Measurements from ENCODE around the gene SORCS2.

DNA sequence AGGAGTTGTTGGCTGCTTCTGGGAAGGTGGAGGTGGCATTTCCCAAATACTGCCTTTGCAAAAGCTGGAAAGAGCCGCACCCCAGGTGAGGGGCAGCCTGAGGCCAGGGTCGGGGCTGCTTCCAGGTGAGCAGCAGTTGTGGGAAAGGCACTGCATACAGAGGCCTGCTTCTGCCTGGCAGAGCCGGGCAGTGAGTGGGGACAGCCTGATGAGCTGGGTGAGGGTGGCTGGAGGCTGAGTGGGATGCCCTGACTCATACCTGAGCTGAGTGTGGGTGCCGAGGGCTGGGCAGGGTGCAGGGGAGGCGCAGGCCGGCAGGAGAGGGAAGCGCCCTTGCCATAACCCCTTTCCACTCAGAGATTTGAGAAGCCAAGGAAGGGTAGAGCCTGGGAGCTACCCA is 248.9 kb downstream of the SORCS2 start:
- TF ChIP-seq ZNF501 (CRISPR knock-in tag; IDR thresholded peaks at IDR 0.05) (no peak), JUND (CRISPR knock-in tag; IDR thresholded peaks at IDR 0.05) (no peak), SRSF1 (optimal IDR thresholded peaks at IDR 0.05; ENCODE audit: low read depth, low read length) (no peak), ZNF143 (CRISPR knock-in tag; IDR thresholded peaks at IDR 0.05) (no peak), TCF12 (IDR thresholded peaks at IDR 0.05) (no peak), TCF12 (CRISPR knock-in tag; IDR thresholded peaks at IDR 0.05) (no peak), ZNF264 (CRISPR knock-in tag; IDR thresholded peaks at IDR 0.05) (no peak), HNF4G (IDR thresholded peaks at IDR 0.05; ENCODE audit: borderline replicate concordance, low read depth, low read length) (no peak), HNF4G (CRISPR knock-in tag; IDR thresholded peaks at IDR 0.05; ENCODE audit: borderline replicate concordance, low read depth) (no peak), ZZZ3 (CRISPR knock-in tag; IDR thresholded peaks at IDR 0.05; ENCODE audit: borderline replicate concordance) (no peak), HDAC6 (IDR thresholded peaks at IDR 0.05; ENCODE audit: low read depth, low read length) (no peak), RFX5 (IDR thresholded peaks at IDR 0.05; ENCODE audit: low read depth, low read length) (no peak)
- TF ChIP-seq, protein P1, sequence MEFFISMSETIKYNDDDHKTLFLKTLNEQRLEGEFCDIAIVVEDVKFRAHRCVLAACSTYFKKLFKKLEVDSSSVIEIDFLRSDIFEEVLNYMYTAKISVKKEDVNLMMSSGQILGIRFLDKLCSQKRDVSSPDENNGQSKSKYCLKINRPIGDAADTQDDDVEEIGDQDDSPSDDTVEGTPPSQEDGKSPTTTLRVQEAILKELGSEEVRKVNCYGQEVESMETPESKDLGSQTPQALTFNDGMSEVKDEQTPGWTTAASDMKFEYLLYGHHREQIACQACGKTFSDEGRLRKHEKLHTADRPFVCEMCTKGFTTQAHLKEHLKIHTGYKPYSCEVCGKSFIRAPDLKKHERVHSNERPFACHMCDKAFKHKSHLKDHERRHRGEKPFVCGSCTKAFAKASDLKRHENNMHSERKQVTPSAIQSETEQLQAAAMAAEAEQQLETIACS (CRISPR knock-in tag; IDR thresholded peaks at IDR 0.05): no peak
- TF ChIP-seq, protein P2, sequence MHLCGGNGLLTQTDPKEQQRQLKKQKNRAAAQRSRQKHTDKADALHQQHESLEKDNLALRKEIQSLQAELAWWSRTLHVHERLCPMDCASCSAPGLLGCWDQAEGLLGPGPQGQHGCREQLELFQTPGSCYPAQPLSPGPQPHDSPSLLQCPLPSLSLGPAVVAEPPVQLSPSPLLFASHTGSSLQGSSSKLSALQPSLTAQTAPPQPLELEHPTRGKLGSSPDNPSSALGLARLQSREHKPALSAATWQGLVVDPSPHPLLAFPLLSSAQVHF (CRISPR knock-in tag; IDR thresholded peaks at IDR 0.05): no peak
- TF ChIP-seq, protein P3, sequence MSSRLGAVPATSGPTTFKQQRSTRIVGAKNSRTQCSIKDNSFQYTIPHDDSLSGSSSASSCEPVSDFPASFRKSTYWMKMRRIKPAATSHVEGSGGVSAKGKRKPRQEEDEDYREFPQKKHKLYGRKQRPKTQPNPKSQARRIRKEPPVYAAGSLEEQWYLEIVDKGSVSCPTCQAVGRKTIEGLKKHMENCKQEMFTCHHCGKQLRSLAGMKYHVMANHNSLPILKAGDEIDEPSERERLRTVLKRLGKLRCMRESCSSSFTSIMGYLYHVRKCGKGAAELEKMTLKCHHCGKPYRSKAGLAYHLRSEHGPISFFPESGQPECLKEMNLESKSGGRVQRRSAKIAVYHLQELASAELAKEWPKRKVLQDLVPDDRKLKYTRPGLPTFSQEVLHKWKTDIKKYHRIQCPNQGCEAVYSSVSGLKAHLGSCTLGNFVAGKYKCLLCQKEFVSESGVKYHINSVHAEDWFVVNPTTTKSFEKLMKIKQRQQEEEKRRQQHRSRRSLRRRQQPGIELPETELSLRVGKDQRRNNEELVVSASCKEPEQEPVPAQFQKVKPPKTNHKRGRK (CRISPR knock-in tag; IDR thresholded peaks at IDR 0.05): no peak
- TF ChIP-seq, protein P4, sequence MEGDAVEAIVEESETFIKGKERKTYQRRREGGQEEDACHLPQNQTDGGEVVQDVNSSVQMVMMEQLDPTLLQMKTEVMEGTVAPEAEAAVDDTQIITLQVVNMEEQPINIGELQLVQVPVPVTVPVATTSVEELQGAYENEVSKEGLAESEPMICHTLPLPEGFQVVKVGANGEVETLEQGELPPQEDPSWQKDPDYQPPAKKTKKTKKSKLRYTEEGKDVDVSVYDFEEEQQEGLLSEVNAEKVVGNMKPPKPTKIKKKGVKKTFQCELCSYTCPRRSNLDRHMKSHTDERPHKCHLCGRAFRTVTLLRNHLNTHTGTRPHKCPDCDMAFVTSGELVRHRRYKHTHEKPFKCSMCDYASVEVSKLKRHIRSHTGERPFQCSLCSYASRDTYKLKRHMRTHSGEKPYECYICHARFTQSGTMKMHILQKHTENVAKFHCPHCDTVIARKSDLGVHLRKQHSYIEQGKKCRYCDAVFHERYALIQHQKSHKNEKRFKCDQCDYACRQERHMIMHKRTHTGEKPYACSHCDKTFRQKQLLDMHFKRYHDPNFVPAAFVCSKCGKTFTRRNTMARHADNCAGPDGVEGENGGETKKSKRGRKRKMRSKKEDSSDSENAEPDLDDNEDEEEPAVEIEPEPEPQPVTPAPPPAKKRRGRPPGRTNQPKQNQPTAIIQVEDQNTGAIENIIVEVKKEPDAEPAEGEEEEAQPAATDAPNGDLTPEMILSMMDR (CRISPR knock-in tag; IDR thresholded peaks at IDR 0.05): no peak
